ENCODE measurements around the gene COL6A1. TPM values are rescaled to one million over a fixed set of nuclear protein-coding genes. Genes with fewer than 3 reads are reported as not detected.
A peak's percentile ranks its signal among the peaks of the same experiment; 100 is the strongest.

Gene COL6A1
- total RNA-seq, 3 donors from 2014 or later (not counting 1 experiment from before 2014, with no cell fraction given): 1.0 to 5.2 (median 2.5) TPM

DNA sequence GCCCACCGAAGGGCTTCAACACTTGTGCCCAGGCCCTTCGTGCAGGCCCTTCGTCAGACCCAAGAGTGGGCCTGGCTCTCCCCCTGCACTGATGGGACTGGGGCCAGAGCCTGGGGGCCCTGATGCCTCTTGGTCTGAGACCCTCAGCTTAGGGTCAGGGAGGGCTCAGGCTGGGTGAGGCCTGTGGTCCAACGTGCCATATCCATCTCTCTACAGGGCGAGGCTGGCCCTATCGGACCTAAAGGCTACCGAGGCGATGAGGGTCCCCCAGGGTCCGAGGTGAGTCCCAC lies 15.6 kb downstream of the COL6A1 start:
- Mint-ChIP-seq H3K9me3 (no peaks in the 10 kb centered on the region), H3K4me3 (no peak overlapping the region), H3K36me3 (no peaks in the 10 kb centered on the region), H3K27me3 (ENCODE audit: low read depth in 2 of 2) (no peaks in the 10 kb centered on the region), H3K4me1 (no peaks in the 10 kb centered on the region), H3K27ac (no peak overlapping the region)
- H3K27ac ChIP-seq (ENCODE audit: low read length): no peak overlapping the region
- ATAC-seq (no peak), DNase-seq (no peak)
- no peak overlapping the region for H3K4me3 ChIP-seq (ENCODE audit: low read length)
- no peaks in the 10 kb centered on the region for H3K36me3 ChIP-seq (ENCODE audit: control insufficient read depth, insufficient read depth, low read length)
- no peaks in the 10 kb centered on the region for H3K27me3 ChIP-seq (ENCODE audit: control insufficient read depth, insufficient read depth, low read length)
- TF ChIP-seq, protein P1, sequence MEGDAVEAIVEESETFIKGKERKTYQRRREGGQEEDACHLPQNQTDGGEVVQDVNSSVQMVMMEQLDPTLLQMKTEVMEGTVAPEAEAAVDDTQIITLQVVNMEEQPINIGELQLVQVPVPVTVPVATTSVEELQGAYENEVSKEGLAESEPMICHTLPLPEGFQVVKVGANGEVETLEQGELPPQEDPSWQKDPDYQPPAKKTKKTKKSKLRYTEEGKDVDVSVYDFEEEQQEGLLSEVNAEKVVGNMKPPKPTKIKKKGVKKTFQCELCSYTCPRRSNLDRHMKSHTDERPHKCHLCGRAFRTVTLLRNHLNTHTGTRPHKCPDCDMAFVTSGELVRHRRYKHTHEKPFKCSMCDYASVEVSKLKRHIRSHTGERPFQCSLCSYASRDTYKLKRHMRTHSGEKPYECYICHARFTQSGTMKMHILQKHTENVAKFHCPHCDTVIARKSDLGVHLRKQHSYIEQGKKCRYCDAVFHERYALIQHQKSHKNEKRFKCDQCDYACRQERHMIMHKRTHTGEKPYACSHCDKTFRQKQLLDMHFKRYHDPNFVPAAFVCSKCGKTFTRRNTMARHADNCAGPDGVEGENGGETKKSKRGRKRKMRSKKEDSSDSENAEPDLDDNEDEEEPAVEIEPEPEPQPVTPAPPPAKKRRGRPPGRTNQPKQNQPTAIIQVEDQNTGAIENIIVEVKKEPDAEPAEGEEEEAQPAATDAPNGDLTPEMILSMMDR (IDR thresholded peaks at IDR 0.05): no peak
- intact Hi-C loops (cut with micrococcal nuclease): no loop called here
- no peaks in the 10 kb centered on the region for H3K9me3 ChIP-seq (ENCODE audit: control insufficient read depth, insufficient read depth, low read length)
- 93% methylated on average over 9 of the region's 9 CpGs for WGBS (ENCODE audit: insufficient coverage)
- H3K4me1 ChIP-seq (ENCODE audit: control insufficient read depth, insufficient read depth, low read length): no peaks in the 10 kb centered on the region

DNA sequence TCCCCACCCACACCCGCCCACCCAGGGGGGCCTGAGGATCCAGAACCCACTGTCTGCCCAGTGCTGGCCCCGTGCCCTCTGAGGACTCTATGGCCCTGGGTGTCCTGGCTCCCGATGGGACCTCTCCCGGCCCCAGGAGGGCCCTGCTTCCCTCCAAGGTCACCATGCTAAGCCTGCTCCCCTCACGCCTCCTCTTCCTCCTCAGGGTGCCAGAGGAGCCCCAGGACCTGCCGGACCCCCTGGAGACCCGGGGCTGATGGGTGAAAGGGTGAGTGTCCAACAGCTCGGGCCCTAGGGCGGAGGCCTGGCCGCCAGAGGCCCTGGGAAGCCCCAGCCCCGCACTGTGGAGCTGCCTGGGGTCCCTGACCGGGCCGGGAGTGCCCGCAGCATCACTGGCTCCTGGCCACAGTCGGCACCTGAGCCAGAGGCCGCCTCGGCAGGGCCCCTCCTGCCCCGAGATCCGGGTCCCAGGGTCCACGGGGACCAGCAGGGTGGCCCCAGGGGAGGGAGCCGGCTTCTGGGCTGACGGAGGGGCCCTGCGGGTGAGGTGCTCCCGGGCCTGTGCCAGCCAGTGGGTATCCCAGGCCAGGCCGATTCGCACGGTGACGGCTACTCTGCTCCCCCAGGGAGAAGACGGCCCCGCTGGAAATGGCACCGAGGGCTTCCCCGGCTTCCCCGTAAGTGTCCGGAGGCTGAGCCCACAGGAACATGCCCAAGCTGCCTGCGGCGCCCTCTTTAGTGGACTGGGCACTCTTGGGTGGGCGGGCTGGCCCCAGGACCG lies 16.1 kb downstream of the COL6A1 start:
- WGBS (ENCODE audit: insufficient coverage): 94% methylated on average over 38 of the region's 38 CpGs
- ATAC-seq: no peak

DNA sequence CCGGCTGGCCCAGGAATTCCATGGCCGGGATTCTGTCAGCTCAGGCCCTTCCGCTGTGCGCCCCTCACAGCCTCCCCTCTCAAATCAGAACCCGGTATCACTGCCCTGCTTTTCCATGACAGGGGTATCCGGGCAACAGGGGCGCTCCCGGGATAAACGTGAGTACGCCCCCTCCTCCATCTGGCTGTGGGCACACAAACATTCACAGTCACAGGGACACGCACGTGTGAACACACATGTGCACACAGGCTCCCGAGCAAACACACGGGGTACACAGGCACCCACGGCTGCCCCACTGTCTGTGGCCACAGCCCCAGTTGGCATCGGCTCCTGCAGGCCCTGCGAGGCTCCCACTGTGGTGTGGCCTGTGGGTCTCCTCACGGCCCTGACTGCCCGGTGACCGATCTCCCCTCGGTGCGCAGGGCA lies 16.7 kb downstream of the COL6A1 start:
- intact Hi-C loops (cut with micrococcal nuclease): no loop called here
- Mint-ChIP-seq H3K9me3 (no peaks in the 10 kb centered on the region), H3K36me3 (no peaks in the 10 kb centered on the region), H3K27me3 (ENCODE audit: low read depth in 2 of 2) (no peaks in the 10 kb centered on the region), H3K4me3 (no peak overlapping the region), H3K4me1 (no peaks in the 10 kb centered on the region), H3K27ac (no peak overlapping the region)
- no peaks in the 10 kb centered on the region for H3K36me3 ChIP-seq (ENCODE audit: control insufficient read depth, insufficient read depth, low read length)
- ATAC-seq: no peak
- peak in 1 of 2 donors; percentile 13 for DNase-seq
- no peaks in the 10 kb centered on the region for H3K4me1 ChIP-seq (ENCODE audit: control insufficient read depth, insufficient read depth, low read length)
- no peak overlapping the region for H3K4me3 ChIP-seq (ENCODE audit: low read length)
- H3K9me3 ChIP-seq (ENCODE audit: control insufficient read depth, insufficient read depth, low read length): no peaks in the 10 kb centered on the region
- H3K27ac ChIP-seq (ENCODE audit: low read length): no peak overlapping the region
- H3K27me3 ChIP-seq (ENCODE audit: control insufficient read depth, insufficient read depth, low read length): no peaks in the 10 kb centered on the region
- TF ChIP-seq, protein P1 (IDR thresholded peaks at IDR 0.05): no peak
- WGBS (ENCODE audit: insufficient coverage): 93% methylated on average over 22 of the region's 22 CpGs

More for the DNA sequence above, 16.1 kb downstream of the COL6A1 start:
- Mint-ChIP-seq H3K27ac (no peak overlapping the region), H3K4me3 (no peak overlapping the region), H3K36me3 (no peaks in the 10 kb centered on the region), H3K4me1 (no peaks in the 10 kb centered on the region), H3K27me3 (ENCODE audit: low read depth in 2 of 2) (no peaks in the 10 kb centered on the region), H3K9me3 (no peaks in the 10 kb centered on the region)
- TF ChIP-seq, protein P1 (IDR thresholded peaks at IDR 0.05): no peak
- intact Hi-C loops (cut with micrococcal nuclease): no loop called here
- no peaks in the 10 kb centered on the region for H3K9me3 ChIP-seq (ENCODE audit: control insufficient read depth, insufficient read depth, low read length)
- no peak overlapping the region for H3K27ac ChIP-seq (ENCODE audit: low read length)
- no peaks in the 10 kb centered on the region for H3K27me3 ChIP-seq (ENCODE audit: control insufficient read depth, insufficient read depth, low read length)
- H3K36me3 ChIP-seq (ENCODE audit: control insufficient read depth, insufficient read depth, low read length): no peaks in the 10 kb centered on the region
- H3K4me1 ChIP-seq (ENCODE audit: control insufficient read depth, insufficient read depth, low read length): no peaks in the 10 kb centered on the region
- no peak overlapping the region for H3K4me3 ChIP-seq (ENCODE audit: low read length)
- peak in 1 of 2 donors; percentile 6 for DNase-seq

All from natural killer cell (primary cell).